ENCODE measurements around the gene GMPPB.
"Not testable (repeated sequence)": the region's sequence is repeated elsewhere in the genome, so short reads cannot be mapped to it uniquely, and the experiment has no call there.

The GMPPB gene

DNA sequence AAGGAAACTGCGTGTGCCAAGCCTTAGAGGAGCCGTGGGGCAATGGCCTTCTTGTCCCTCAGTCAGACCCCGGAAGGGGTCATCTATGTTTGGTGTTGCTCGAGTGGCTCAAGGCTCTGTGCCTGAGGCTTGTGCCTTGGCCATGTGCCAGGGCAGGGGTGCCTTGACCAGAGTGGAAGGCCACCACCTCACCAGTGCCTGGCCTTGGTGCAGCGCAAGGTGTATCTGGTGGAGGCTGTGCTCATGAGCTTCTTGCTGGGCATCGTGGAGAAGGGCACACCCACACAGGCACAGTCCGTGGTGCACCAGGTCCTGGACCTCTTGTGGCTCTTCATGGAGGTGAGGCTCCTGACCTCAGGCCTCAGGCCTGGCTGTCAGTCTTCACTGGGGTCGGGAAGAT lies 23.7 kb downstream of the GMPPB start:
- no peak overlapping the region for H3K9ac ChIP-seq (ENCODE audit: low read length)
- no peaks in the 10 kb centered on the region for H3K4me1 ChIP-seq (ENCODE audit: insufficient read depth, low read length)
- no peaks in the 10 kb centered on the region for H3K9me3 ChIP-seq (ENCODE audit: low read length)
- no peak overlapping the region for H3K27ac ChIP-seq (ENCODE audit: low read depth, low read length)
- H3K36me3 ChIP-seq (ENCODE audit: insufficient read depth, low read length): peaks cover 37% of the 10 kb centered on the region
- no peak overlapping the region for H3K4me3 ChIP-seq (ENCODE audit: low read depth in 1 of 2, low read length in 2 of 2)
- H3K27me3 ChIP-seq (ENCODE audit: control insufficient read depth in 1 of 2, insufficient read depth in 2 of 2, low read length in 2 of 2): no peaks in the 10 kb centered on the region

DNA sequence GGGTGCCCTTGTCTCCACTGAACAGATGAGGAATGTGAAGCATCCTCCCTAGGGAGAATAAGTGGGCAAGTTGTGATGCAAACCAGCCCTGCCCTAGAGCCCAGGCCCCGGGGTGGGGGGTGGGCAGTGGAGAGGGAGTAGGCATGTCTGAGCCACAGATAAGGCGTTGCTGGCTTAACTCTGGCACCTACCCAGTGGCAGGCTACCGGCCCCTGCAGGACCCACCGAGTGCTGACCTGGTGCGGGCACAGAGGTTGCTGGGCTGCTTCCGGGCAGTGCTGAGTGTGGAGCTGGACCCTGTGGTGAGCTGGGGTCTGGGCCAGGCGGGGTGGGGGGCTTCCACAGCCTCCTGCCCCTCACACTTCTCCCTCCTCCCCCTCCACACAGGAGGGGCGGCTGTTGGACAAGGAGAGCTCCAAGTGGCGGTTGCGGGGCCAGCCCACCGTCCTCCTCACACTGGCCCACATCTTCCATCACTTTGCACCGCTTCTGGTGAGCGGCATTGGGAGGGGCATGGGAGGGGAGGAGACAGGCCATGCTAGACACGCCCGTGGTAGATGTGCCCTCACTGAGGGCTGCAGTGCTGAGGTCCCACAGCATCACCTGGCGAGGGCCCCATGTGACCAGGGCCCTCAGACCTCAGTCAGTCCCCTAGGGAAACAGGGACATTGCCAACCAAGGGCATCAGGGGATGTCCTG lies 24.3 kb downstream of the GMPPB start:
- no peaks in the 10 kb centered on the region for H3K4me1 ChIP-seq (ENCODE audit: insufficient read depth, low read length)
- no peak overlapping the region for H3K4me3 ChIP-seq (ENCODE audit: low read depth in 1 of 2, low read length in 2 of 2)
- no peak overlapping the region for H3K27ac ChIP-seq (ENCODE audit: low read depth, low read length)
- H3K9ac ChIP-seq (ENCODE audit: low read length): no peak overlapping the region
- H3K27me3 ChIP-seq (ENCODE audit: control insufficient read depth in 1 of 2, insufficient read depth in 2 of 2, low read length in 2 of 2): no peaks in the 10 kb centered on the region
- H3K36me3 ChIP-seq (ENCODE audit: insufficient read depth, low read length): peaks cover 37% of the 10 kb centered on the region
- H3K9me3 ChIP-seq (ENCODE audit: low read length): no peaks in the 10 kb centered on the region

GRCh38 chr3:49695350-49696015 lies 28.3 kb downstream of the GMPPB start:
- H3K27me3 ChIP-seq (ENCODE audit: control insufficient read depth in 1 of 2, insufficient read depth in 2 of 2, low read length in 2 of 2); H3K9ac ChIP-seq (ENCODE audit: low read length); H3K27ac ChIP-seq (ENCODE audit: low read depth, low read length); H3K4me1 ChIP-seq (ENCODE audit: insufficient read depth, low read length); H3K4me3 ChIP-seq (ENCODE audit: low read depth in 1 of 2, low read length in 2 of 2); H3K9me3 ChIP-seq (ENCODE audit: low read length): not testable (repeated sequence)
- peaks cover 19% of the 10 kb centered on the region for H3K36me3 ChIP-seq (ENCODE audit: insufficient read depth, low read length)

- H3K36me3 ChIP-seq (ENCODE audit: insufficient read depth, low read length): peaks cover 13% of the 10 kb centered on the region
- not testable (repeated sequence) for H3K9ac ChIP-seq (ENCODE audit: low read length); H3K9me3 ChIP-seq (ENCODE audit: low read length); H3K4me1 ChIP-seq (ENCODE audit: insufficient read depth, low read length); H3K27ac ChIP-seq (ENCODE audit: low read depth, low read length); H3K27me3 ChIP-seq (ENCODE audit: control insufficient read depth in 1 of 2, insufficient read depth in 2 of 2, low read length in 2 of 2); H3K4me3 ChIP-seq (ENCODE audit: low read depth in 1 of 2, low read length in 2 of 2)
Observed at GRCh38 chr3:49694409-49695070, 29.2 kb downstream of the GMPPB start.

DNA sequence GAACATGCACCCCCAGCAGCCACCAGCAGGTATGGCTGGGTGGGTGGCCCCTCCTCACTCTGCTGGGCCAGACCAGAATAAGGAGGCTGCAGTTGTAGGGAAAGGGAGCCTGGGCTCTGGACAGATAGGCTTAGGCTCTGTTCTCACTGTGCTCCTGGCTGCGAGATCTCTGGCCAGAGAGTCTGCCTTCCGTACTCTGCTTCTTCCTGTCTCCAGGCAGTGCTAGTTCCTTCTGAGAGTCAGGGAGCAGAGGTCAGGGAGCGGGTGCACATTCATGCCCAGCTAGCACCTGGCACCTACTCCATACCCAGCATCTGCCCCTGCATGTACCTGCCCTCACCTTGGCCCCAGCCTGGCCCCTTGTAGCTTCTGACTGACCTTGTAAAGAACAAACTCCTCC lies 32.3 kb downstream of the GMPPB start:
- H3K9me3 ChIP-seq (ENCODE audit: low read length); H3K36me3 ChIP-seq (ENCODE audit: insufficient read depth, low read length); H3K9ac ChIP-seq (ENCODE audit: low read length); H3K27ac ChIP-seq (ENCODE audit: low read depth, low read length); H3K4me3 ChIP-seq (ENCODE audit: low read depth in 1 of 2, low read length in 2 of 2); H3K27me3 ChIP-seq (ENCODE audit: control insufficient read depth in 1 of 2, insufficient read depth in 2 of 2, low read length in 2 of 2): not testable (repeated sequence)
- peaks cover 15% of the 10 kb centered on the region for H3K4me1 ChIP-seq (ENCODE audit: insufficient read depth, low read length)

- not testable (repeated sequence) for H3K27me3 ChIP-seq (ENCODE audit: control insufficient read depth in 1 of 2, insufficient read depth in 2 of 2, low read length in 2 of 2); H3K4me3 ChIP-seq (ENCODE audit: low read depth in 1 of 2, low read length in 2 of 2); H3K9me3 ChIP-seq (ENCODE audit: low read length); H3K36me3 ChIP-seq (ENCODE audit: insufficient read depth, low read length); H3K9ac ChIP-seq (ENCODE audit: low read length); H3K27ac ChIP-seq (ENCODE audit: low read depth, low read length)
- H3K4me1 ChIP-seq (ENCODE audit: insufficient read depth, low read length): peaks cover 15% of the 10 kb centered on the region
Observed at GRCh38 chr3:49690856-49691255, 32.9 kb downstream of the GMPPB start.

GRCh38 chr3:49689908-49690624 lies 33.7 kb downstream of the GMPPB start:
- not testable (repeated sequence) for H3K9me3 ChIP-seq (ENCODE audit: low read length); H3K36me3 ChIP-seq (ENCODE audit: insufficient read depth, low read length); H3K27me3 ChIP-seq (ENCODE audit: control insufficient read depth in 1 of 2, insufficient read depth in 2 of 2, low read length in 2 of 2)
- Histone ChIP-seq H3K4me1 (ENCODE audit: insufficient read depth, low read length) (peaks cover 15% of the 10 kb centered on the region), H3K27ac (ENCODE audit: low read depth, low read length) (peak overlapping the region; percentile 84), H3K9ac (ENCODE audit: low read length) (peak overlapping the region; percentile 71), H3K4me3 (ENCODE audit: low read depth in 1 of 2, low read length in 2 of 2) (peak overlapping the region; percentile 84 to 91)

GRCh38 chr3:49689046-49689907 lies 34.5 kb downstream of the GMPPB start, which contains the start of the genes MST1 and RNF123:
TSS of gene MST1 (minus strand) at chr3:49689474. CDS start at chr3:49688691, 783 bp downstream.
TSS of gene RNF123 (plus strand) at chr3:49689557. CDS start at chr3:49691166, 1,609 bp downstream.
- H3K4me1 ChIP-seq (ENCODE audit: insufficient read depth, low read length): peaks cover 15% of the 10 kb centered on the region
- peak within 1 kb of the TSS; percentile 71 for H3K9ac ChIP-seq (ENCODE audit: low read length)
- H3K9me3 ChIP-seq (ENCODE audit: low read length): no peaks in the 10 kb centered on the region
- peak within 1 kb of the TSS; percentile 84 for H3K27ac ChIP-seq (ENCODE audit: low read depth, low read length)
- H3K36me3 ChIP-seq (ENCODE audit: insufficient read depth, low read length): no peaks in the 10 kb centered on the region
- H3K27me3 ChIP-seq (ENCODE audit: control insufficient read depth in 1 of 2, insufficient read depth in 2 of 2, low read length in 2 of 2): peaks cover 0 to 8% of the 10 kb centered on the region in 2 donors
- peak within 1 kb of the TSS; percentile 84 to 91 for H3K4me3 ChIP-seq (ENCODE audit: low read depth in 1 of 2, low read length in 2 of 2)

DNA sequence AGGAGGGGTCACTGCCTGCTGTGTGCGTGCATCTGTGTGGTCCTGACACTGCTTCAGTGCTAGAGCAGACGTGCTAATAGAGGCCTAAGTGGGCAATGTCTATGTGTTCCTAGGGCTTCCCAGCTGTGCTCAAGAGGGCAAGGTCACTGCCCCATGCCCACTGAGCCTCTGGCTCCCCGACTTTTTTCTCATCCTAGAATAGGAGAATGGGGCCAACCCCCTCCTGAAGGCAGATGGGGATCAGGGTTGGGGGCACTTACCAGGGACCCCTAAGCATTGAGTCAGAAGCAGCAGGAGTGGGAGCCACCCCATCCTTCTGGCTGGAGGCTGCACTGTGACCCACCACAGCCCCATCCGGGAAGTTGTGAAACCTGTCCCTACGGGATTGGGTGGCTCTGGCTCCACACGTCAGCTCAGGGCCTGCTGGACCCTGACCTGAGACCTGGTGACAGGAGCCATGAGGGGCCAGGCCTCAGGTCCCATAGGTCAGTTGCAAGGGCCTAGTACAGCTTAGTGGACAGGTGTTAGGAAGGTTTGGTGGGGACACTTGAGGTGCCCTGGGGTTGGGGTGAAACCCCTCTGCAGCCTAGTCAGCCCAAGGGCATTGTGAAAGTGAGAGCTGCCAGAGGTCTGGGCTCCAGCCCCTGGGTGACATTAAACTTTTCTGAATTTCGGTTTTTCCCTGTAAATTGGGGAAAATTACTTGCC lies 35.3 kb downstream of the GMPPB start:
- H3K36me3 ChIP-seq (ENCODE audit: insufficient read depth, low read length); H3K9me3 ChIP-seq (ENCODE audit: low read length); H3K27me3 ChIP-seq (ENCODE audit: control insufficient read depth in 1 of 2, insufficient read depth in 2 of 2, low read length in 2 of 2); H3K27ac ChIP-seq (ENCODE audit: low read depth, low read length): not testable (repeated sequence)
- H3K4me1 ChIP-seq (ENCODE audit: insufficient read depth, low read length): peaks cover 15% of the 10 kb centered on the region
- H3K4me3 ChIP-seq (ENCODE audit: low read depth in 1 of 2, low read length in 2 of 2): peak overlapping the region; percentile 84 to 91
- peak overlapping the region; percentile 71 for H3K9ac ChIP-seq (ENCODE audit: low read length)

DNA sequence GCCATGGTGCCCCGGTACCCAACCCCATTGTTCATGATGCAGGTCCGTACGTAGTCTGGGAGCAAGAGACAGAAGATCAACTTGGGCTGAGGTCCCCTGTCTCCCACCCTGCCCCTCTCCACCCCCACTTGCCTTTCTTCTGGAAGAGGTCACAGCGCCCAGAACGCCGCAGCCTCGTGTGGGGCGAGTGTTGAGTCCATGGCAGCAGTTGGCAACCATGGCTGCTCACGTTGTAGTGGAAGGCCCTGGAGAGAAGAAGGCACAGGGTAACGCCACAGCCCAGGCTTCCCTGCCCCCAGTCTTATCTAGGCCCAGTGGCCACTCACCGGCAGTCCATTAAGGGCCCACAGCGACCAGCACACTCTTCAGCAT lies 36.3 kb downstream of the GMPPB start:
- H3K4me3 ChIP-seq (ENCODE audit: low read depth in 1 of 2, low read length in 2 of 2); H3K27ac ChIP-seq (ENCODE audit: low read depth, low read length); H3K36me3 ChIP-seq (ENCODE audit: insufficient read depth, low read length); H3K9me3 ChIP-seq (ENCODE audit: low read length); H3K27me3 ChIP-seq (ENCODE audit: control insufficient read depth in 1 of 2, insufficient read depth in 2 of 2, low read length in 2 of 2); H3K9ac ChIP-seq (ENCODE audit: low read length): not testable (repeated sequence)
- H3K4me1 ChIP-seq (ENCODE audit: insufficient read depth, low read length): peaks cover 15% of the 10 kb centered on the region

Measured in muscle layer of colon (tissue), 2 donors.